NCI-H2171 treated with DMSO at 0.1 percent for 48 hours (cell line): Measurements from ENCODE around the gene CIC.
"Not testable (repeated sequence)": the region's sequence is repeated elsewhere in the genome, so short reads cannot be mapped to it uniquely, and the experiment has no call there.

Experiments
- DNase-seq: peaks from one replicate; lab custom pipeline; 2025; lab: John Stamatoyannopoulos, UW

Gene CIC

DNA sequence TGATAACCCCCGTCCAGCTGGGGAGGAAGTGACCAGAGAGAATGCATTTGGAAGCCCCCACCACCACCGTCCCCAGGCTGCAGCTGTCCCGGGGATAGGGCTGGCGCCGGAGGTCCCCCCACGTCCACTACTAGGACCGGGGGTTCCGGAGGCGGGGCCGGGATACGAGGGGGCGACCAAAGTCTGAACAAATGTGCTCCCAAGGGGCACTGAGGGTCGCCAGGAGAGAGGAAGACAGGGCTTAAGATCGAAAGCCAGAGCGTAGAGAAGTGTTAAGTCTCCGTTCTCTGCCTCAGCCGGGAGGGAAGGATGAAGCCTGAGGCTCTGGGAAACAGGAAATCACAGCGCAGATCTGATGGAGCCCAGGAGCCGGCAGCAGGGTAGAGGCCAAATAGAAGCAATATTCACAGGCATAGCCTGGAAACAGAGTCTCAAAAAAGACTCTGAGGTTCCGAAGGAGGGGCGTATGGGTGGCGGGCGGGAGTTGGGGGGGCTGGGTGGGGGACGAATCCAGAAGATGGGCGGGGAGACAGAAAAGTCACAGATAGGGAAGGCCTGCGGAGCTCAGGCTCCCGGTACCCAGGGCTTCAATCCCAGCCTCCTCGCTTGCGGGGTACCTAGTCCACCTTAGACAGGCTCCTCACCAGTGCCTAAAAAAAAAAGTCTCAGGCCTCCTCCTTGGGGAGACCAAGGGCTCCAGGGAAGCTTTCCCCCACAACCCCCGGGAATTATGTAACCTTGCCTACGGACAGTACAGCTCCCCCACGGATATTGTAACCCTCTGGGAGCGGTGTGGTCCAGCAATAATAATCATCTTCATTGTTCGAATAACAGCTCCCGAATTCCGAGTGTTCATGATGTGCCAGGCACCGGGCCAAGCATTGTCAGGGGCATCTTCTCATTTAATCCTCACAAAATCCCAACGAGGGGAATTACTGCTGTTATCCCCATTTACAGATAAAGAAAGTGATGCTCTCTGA, 13.0 kb upstream of the CIC start:
- DNase-seq = peak; percentile 41

DNA sequence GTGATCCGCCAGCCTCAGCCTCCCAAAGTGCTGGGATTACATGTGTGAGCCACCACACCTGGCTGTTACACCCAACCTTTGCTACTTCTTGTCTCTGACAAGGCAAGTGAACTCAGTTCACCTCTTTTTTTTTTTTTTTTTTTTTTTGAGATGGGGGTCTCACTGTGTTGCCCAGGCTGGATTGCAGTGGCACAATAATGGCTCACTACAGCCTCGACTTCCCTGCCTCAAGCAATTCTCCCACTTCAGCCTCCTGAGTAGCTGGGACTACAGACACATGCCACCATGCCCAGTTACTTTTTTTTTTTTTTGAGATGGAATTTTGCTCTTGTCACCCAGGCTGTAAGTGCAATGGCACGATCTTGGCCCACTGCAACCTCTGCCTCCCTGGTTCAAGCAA, 11.2 kb upstream of the CIC start:
- not testable (repeated sequence) for DNase-seq

DNA sequence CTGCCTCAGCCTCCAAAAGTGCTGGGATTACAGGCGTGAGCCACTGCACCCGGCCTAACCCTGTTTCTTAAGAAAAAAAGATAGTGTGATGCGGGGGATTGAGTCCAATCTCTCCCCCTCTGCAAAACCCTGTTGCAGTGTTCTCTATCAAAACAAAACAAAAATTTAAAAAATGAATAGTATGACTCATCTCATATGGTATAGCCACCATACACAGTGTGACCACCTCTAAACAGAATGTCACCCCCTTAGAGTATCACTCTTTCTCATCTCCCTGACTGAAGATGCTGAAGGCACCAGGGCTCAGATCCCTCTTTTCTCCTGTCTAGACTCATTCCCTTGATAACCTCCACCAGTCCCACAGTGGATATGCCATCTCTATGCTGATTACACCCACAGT, 7.3 kb upstream of the CIC start:
- no peak for DNase-seq

DNA sequence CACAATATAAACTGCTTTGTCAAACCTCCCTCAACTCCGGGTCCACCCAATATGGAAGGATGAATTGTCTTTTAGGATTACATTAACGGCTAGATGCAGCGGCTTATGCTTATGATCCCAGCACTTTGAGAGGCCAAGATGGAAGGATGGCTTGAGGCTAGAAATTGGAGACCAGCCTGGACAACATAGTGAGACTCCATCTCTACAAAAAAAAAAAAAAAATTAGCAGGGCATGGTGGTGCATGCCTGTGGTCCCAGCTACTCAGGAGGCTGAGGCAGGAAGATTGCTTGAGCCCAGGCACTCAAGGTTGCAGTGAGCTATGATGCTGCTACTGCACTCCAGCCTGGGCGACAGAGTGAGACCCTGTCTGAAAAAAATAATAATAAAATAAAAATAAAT, 2.9 kb upstream of the CIC start:
- not testable (repeated sequence) for DNase-seq

DNA sequence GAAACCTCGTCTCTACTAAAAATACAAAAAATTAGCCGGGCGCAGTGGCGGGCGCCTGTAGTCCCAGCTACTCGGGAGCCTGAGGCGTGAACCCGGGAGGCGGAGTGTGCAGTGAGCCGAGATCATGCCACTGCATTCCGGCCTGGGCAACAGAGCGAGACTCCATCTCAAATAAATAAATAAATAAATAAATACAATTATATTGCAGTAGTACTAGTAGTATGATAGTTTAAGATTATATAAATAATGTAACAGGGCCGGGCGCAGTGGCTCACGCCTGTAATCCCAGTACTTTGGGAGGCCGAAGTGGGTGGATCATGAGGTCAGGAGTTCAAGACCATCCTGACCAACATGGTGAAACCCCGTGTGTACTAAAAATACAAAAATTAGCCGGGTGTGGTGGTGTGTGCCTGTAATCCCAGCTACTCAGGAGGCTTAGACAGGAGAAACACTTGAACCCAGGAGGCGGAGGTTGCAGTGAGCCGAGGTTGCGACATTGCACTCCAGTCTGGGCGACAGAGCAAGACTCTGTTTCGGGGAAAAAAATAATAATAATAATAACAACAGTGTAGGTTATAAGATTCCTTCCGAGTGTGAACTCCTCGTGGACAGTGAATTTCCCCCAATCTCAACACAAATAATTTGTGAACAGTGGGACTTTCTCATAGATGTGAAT, 2.0 kb upstream of the CIC start:
- not testable (repeated sequence) for DNase-seq

DNA sequence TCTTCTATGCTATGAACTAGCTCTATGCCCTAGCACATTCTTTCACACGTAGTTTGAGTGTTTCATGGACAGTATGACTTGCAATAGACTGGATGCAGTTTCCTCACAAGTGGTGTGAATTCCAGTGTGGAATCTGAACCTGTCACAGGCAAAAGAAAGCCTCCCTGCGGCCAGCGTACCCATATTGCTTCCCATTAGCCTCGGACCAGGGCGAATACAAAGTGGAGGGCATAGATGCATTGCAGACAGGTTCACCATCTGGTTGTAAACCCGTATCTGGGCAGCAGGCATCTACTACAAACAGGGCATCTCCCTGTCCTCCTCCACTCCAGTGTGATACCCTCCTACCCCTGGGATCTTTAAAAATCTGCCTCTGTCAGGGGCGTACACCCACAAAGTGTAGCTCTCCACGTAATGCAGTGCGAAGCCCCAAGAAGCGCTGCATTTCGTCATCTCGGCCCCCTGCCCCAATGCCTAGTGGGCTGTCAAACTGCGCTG, 1.4 kb upstream of the CIC start:
- no peak for DNase-seq

DNA sequence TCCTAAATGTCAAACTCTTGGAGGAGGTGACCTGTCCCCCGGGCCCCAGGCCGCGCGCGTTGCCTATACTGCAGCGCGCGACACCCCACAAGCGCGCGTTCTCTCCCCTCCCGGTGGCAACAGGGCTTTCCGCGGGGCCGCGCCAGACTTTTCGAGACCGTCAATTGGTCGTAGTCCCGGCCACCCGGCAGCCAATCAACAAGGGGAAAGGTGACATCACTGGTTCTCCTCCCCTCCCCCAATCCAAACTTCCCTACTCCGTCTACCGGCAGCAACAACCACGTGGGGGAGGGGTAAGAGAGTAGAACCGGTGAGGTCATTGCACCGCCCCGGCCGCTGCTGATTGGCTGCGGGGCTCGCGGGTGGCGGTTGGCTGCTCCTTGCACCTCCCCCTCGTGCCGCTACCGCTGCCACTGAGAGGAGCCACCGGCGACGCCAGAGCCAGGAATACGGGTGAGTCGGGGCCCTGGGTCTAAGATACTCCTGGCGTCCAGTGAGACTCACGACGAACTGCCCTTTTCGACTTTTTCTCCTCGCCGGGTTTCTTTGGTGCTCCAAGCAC, 829 bp upstream of the CIC start:
- peak; percentile 100 for DNase-seq

DNA sequence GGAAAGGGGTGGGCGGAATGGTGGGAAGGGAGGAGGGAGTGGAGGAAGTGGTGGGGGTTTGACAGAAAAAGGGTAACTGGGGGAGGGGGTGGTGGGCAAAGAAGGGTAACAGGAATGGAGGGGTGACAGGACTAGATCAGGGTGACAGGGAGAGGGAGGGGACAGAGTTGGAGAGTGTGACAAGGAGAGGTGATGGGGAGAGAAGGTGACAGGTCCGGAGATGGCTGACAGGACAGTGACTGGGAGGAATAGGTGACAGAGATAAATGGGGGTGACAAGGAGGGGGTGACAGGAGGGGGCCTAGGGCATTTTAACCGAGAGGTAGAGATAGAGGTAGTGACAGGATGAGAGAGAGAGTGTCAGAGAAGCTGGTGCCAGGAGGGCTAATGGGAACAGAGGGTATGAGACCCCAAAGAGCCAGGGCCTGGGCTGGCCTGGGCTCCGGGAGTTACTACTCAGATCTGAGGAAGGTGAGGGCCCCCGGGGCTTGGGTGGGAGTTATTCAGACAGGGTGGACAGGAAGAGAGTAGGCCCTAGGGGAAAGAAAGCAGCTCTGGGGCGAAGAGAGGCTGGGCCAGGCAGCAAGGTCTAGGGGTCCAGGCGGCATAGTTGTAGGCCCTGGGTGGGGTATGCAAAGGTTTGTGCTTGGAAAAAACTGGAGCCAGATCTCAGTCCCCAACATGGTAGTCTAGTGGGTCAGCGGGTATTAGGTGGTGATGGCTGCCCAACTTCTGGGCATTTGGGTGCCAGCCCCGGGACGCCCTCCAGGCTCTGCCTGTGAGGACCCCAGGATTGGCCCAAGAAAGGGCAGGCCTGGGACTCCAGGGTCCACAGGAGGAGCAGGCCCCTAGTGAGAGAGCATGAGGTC, 660 bp downstream of the CIC start:
- DNase-seq = peak; percentile 44

DNA sequence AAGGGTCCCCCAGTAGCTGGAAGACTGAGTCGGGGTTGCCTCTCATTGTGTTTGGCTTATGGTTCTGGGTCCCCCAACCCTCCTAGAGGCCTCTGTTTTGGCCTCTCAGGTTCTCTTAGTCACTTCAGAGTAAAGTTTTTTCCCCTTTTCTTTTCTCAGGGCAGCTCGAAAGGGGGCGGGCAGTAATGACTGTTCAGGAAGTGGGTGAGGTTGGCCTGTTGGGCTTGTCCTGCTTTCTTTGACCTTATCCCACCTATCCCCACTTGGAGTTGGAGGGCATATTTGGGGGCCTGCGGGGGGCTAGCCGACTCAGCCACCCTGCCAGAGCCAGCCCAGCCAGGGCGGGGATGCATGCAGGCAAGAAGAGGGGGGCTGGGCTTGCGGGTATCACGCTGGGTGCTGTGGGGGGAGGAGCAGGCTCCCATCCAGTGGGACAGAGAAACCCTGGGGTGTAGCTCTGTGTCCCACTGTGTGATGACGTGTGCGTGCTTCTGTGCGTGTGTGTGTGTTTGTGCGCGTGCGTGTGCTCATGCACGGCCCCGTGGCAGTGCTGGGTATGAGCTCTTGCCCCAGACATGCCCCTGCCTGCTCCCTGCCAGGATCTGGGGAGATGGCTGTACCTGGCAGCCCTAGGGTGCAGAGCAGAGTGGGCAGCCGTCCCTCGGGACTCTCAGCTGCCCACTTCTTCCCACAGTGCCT, 1.4 kb downstream of the CIC start:
- DNase-seq = peak; percentile 31

DNA sequence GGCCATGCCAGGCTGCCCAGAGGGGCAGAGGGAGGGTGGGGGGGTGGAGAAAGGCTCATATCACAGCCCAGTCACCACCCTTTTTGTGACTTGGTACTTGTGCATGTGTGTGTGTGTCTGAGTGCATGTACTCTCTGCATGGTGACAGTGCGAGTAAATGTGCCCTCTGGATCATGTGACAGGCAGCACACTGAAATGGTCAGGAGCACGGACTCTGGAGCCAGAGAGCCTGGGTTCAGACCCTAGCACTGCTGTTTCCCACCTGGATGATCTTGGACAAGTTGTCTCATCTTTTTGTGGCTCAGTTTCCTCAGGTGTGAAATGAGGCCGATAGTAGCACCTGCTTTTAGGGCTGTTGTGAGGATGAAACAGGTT, 2.0 kb downstream of the CIC start:
- DNase-seq = no peak

DNA sequence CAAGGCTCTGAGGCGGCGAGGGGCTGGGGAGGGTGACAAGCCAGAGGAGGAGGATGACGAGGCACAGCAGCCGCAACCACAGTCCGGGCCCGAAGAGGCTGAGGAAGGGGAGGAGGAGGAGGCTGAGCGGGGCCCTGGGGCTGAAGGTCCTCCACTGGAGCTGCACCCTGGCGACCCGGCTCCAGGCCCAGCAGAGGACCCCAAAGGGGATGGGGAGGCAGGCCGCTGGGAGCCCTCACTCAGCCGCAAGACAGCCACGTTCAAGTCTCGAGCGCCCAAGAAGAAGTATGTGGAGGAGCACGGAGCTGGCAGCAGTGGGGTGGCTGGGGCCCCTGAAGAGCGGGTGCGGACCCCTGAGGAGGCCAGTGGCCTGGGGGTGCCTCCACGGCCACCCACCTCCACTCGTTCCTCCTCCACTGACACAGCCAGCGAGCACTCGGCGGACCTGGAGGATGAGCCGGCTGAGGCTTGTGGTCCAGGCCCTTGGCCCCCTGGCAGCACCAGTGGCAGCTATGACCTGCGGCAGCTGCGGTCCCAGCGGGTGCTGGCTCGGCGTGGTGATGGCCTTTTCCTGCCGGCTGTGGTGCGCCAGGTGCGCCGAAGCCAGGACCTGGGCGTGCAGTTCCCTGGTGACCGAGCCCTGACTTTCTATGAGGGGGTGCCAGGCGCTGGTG, 2.9 kb downstream of the CIC start:
- no peak for DNase-seq

DNA sequence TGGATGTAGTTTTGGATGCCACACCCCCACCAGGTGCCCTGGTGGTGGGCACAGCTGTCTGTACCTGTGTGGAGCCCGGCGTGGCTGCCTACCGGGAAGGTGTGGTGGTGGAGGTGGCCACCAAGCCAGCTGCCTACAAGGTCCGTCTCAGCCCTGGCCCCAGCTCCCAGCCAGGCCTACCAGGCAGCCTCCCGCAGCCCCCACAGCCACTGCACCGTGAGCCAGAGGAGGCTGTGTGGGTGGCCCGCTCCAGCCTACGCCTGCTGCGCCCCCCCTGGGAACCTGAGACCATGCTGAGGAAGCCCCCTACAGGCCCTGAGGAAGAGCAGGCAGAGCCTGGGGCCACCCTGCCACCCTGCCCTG, 3.5 kb downstream of the CIC start:
- DNase-seq = no peak

DNA sequence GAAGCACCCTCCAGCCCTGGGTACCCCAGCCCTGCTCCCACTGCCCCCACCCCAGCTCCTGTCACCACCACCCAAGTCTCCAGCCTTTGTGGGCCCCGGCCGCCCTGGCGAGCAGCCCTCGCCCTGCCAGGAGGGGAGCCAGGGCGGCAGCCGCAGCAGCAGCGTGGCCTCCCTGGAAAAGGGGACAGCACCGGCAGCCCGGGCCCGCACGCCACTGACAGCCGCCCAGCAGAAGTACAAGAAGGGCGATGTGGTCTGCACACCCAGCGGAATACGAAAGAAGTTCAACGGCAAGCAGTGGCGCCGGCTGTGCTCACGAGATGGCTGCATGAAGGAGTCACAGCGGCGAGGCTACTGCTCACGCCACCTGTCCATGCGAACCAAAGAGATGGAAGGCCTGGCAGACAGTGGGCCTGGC, 3.9 kb downstream of the CIC start:
- DNase-seq = no peak

DNA sequence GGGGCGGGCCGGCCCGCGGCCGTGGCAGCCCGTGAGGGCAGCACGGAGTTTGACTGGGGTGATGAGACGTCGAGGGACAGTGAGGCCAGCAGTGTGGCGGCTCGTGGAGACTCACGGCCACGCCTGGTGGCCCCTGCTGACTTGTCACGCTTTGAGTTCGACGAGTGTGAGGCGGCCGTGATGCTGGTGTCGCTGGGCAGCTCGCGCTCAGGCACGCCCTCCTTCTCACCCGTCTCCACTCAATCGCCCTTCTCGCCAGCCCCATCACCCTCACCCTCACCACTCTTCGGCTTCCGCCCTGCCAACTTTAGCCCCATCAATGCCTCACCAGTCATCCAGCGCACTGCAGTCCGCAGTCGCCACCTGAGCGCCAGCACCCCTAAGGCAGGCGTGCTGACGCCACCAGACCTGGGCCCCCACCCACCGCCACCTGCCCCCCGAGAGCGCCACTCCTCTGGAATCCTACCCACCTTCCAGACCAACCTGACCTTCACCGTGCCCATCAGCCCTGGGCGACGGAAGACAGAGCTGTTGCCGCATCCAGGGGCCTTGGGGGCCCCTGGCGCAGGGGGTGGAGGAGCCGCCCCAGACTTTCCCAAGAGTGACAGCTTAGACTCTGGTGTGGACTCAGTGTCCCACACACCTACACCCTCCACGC, 4.5 kb downstream of the CIC start:
- DNase-seq = no peak

DNA sequence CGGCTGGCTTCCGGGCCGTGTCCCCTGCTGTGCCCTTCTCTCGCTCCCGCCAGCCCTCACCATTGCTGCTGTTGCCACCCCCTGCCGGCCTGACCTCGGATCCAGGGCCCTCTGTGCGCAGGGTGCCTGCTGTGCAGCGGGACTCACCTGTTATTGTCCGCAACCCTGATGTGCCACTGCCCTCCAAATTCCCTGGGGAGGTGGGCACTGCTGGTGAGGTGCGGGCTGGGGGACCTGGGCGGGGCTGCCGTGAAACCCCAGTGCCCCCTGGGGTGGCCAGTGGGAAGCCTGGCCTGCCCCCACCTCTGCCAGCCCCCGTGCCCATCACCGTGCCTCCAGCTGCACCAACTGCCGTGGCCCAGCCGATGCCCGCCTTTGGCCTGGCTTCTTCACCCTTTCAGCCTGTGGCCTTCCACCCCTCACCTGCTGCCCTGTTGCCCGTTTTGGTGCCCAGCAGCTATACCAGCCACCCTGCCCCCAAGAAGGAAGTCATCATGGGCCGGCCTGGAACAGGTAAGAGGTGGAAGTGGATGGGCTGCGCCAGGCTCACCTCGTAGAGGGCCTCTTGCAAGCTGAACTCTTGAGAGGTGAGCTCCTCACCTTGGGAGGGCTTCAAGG, 5.1 kb downstream of the CIC start:
- DNase-seq = no peak

DNA sequence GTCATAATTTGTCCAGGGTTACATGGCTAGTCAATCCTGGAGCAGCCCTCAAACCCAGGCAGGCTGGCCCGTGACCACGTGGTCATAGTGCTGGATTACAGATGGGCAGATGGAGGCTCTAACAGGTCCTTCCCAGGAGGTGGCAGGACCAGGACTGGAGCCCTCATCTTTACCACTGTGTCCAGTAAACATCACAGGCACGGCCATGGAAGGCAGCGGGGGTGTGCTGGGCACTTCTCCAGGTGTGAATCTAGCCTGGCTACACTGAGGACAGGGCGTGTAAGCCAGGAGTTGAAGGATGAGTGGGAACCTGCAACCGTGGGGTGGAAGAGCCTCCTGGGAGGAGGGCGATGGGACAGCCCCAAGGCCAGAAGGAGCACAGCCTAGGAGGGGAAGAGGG, 6.1 kb downstream of the CIC start:
- DNase-seq = no peak

DNA sequence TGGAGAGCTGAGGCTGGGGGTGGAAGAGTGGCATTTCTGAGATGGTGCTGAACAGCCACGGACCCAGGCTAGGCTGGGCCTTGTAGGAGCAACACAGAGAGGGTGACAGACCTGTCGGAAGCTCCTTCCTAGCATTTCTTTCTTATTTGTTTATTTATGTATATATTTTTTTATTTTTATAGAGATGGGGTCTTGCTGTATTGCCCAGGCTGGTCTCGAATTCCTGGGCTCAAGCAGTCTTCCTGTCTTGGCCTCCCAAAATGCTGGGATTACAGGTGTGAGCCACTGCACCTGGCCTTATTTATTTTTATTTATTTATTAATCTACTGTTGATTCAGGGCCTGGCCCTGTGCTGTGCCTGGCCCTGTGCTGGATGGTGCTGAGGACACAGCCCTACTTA, 6.5 kb downstream of the CIC start:
- DNase-seq = no peak

DNA sequence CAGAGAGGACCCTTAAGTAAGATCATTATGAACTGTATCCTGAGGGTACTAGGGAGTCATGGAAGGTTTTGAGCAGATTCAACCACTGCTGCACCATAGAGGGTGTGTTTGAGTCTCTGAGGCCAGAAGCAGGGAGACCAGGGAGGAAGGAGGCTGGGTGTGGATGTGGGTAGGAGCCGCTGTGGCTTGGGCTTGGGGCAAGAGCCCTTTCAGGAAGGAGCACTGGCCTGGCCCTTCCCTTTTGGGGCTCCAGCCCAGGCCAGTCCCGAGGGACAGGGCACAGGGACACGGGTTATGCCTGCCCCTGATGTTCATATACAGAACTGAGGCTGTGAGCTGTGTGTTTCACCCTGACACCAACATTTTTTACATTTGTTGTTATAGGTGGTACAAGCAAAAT, 7.2 kb downstream of the CIC start:
- no peak for DNase-seq

DNA sequence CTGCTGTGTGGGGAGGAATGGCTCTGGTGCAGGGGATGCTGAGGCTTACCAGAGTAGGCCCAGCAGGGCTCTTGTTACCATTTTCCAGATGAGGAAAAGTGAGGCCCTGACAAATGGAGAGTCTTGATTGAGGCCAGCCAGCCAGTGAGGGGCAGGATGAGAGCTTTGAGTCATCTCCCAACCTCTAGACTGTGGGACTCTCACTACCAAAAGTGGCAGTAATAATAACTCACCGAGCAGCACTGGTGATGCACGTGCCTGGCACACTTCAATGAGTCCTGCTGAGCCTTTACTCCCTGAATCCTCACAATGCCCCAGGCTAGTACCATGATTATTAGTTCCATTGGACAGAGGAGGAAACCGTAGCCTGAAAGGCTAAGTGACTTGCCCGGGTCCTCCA, 7.8 kb downstream of the CIC start:
- no peak for DNase-seq
